NCI-H524 (cell line): ENCODE data around the gene EDN2.

Experiments
- DNase-seq, 2 experiments: peaks; one replicate each; lab custom pipeline; 2025; lab: John Stamatoyannopoulos, UW

EDN2 gene

DNA sequence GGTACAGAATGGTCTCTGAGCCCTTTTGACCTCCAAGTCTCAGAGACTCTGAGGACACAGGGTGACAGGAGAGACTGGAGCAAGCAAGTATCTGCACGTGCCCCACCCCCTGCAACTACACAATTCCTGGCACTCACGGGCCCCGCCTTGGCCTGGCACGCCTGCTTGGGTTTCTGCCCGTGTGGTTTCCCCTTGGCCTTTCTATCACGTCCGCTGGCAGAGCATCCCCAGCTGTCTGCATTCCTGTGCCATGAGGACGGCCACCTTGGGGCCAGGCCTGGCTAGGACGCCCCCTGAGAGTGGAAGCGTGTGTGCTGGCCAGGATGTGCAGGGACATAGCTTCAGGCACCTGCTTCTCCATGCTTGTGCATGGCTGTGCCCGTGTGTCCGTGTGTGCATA lies 14.3 kb upstream of the EDN2 start:
- no peak for DNase-seq

DNA sequence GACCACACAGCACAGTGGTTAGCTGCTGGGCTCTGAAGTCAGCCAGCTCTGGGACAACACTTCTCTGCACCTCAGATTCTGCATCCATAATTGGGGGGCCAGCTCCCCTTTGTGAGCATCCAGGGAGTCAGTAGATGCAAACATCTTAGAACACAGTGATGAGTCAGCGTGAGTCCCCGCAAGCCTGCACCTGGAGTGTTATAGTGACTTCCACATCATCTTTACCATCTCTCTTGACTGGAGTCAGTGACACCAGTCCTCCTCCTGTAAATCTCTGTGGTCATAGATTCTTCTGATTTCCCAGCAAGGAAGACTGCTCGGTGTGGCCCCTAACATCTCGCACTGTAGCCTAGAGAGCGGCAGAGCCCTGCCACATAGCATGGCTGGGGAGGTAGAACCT lies 13.9 kb upstream of the EDN2 start:
- no peak for DNase-seq

DNA sequence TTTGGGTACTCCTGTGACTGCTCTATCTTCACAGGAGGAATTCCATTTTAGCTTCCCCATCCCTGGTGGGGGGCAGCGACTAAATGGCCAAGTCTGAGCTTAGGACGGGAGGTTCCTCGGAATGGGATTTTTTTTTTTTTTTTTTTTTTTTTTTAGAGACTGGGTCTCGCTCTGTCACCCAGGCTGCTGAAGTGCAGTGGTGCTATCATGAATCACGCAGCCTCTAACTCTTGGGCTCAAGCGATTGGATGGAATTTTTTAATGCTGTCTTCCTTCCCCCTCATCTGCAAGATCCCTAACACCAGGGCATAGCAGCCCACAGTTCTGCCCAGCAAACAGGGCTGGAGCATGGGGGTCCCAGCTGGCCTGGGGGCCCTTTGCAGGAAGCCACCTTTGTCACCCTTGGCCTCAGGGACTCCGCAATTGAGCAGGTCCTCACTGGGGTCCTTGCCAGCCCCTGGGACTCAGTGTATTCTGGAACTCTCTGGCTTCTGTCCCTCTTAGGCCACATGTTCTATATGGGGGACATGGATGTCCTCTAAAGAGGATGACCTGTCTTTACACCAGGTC lies 13.1 kb upstream of the EDN2 start:
- no peak for DNase-seq

DNA sequence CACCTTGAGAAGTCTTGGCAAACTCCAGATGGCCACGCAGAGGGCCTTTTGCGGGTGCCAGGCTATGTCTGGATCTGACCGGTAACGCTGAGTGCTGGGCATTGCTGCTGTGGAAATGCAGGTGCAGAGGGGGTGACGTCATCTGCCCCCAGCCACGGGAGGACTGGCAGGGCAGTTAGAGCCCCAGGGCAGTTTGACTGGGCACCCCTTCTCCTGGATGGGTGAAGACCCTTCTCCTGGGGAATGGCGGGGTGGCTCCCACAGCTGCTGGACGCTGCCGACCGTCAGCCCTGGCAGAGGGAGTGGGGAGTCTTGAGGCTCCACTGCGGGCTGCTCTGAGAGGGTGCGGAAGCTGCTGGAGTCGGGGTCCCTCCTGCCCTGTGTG lies 12.6 kb upstream of the EDN2 start:
- no peak for DNase-seq

DNA sequence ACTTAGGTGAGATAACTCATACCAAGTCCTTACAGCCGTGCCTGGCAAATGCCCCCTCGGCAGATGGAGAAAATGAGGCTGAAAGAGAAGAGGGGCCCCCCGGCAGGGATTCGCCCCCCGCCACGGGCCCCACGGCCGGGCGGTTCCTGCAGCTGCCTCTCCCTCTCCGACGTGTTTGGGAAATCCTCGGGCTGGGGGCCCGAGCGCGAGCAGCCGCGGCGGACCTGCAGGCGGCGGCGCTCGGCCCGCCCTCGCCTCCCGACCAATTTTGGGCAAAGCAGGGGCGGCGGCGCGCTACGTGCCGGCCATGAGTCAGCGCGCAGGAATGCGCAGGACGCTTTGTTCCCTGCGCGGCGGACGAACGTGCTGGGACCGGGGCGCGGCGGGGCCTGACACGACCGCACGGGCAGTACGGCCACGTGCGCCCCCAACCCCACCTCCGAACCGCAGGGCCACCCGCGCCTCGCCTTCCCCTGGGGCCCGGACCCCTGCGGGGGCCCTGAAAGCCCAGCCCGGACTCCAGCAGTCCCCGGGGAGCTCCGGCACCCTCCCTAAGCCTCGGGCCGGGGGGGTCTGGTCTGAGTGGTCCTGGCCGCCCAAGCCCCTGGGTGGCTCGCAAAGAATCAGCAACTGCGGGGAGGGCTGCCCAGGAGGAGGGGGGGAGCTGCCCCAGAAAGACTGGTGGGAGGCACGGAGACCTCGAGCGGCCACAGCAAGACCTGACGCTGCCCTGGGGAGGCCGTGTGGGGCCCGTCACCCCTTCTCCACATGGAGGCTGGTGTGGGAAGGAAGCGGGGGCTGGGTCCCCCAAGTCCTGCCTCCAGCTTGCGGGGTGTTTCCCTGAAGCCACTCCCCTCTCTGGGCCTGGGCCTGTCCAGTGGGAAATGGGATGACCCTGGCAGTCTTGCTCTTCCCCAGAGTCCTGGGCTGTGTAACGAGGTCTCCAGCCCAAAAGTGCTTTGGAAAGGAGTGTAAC lies 11.9 kb upstream of the EDN2 start:
- no peak for DNase-seq

DNA sequence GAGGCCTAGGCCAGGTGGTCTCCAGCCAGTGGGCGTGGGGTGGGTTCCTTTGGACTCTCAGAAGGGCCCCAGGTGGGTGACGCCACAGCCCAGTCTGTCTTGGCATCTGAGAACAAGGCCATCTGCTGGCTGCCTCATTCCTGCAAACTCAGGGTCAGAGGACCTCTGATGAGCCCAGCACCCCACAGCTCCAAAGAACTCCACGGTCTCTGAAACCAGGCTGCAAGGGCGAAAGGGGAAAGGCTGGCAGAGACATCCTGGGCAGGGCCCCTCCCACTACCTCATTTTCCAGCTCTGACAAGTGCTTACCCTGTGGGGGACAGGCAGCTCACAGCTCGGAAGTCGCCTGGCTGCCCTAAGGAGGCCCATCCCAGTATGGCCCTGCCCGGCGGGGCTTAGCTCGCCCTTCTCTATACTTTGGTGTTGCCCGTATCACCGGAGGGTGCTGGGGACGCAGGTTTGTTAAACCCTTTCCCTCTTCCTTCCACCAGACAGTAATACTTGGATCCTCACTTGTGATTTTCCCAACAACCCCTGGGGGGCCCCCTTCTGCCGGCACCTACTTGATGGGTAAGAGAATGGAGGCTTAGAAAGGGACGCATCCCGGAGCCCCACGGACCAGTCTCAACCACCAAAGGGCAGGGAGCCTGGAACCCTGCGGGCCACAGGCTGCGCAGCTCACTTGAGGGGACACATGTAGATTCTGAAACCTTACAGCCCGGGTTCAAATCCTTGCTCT lies 10.9 kb upstream of the EDN2 start:
- DNase-seq = peak; percentile 29 to 82

DNA sequence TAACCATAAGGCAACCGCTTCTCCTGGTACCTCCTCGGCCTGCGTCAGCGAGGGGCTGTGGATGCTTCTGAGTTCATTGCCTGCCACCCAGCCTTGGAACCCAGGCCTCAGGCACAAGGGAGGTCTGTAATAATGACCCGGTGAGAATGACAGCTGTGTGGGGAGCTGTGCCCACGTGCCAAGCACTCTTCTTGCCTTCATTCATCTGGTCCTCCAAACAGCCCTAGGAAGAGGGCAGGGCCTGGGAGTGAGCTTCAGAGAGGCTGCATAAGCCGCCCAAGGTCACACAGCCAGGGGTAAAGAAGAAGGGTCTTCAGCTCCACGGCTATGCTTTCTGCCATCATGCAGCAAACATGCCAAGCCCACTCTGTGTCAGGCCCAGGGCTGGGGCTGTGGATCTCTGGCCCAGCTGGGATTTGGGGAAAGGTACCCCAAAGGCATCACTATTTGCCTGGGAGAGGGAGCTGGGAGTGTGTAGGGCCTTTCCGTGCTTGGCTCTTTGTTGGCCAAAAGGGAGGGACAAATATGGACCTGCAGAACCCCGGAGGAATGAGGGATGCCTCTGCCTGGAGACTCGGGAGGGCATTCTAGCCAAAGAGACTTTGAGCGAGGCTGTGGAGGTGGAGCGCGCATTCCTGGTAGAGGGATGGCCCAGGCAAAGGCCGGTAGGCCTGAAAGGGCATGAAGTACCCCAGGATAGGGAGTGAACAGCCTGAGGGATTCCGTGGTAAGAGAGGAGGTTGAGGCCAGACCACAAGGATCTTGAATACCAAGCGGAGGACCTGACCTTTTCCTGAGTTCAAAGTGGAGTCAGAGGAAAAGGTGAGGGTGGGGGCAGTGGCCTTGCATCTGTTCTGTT lies 10.1 kb upstream of the EDN2 start:
- no peak for DNase-seq

DNA sequence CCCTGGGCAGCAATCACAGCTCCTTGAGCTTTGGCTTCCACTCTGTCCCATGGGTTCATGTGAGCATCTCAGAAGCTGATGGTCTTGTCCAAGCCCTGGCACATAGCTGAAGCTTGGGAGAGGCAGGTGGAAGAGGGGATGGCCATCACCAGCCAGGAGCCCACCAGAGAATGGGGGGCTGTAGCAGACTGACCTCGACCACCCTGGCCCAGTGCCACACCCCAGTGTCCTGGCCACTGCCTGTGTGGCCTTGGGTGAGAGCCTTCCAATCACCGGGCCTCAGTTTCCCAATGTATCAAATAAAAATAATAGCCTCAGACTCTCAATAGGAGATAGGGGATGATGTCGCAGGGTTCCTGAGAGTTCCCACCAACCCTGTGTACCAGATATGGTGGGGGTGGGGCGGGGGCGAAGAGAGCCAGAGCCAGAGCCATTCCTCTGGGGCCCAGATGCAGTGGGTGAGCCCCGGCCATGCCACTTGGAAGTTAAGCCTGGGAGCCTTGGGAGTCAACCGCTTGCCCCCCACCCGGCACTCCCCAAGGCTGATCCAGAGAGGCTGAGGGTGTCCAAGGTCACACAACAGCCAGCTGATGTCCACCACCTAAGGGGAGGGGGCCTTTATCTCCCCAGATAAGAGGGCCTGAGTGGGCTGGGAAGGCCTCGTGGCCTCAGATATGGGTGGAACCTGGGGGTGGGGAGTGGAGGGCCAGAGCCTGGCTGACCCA lies 9.3 kb upstream of the EDN2 start:
- DNase-seq = no peak

DNA sequence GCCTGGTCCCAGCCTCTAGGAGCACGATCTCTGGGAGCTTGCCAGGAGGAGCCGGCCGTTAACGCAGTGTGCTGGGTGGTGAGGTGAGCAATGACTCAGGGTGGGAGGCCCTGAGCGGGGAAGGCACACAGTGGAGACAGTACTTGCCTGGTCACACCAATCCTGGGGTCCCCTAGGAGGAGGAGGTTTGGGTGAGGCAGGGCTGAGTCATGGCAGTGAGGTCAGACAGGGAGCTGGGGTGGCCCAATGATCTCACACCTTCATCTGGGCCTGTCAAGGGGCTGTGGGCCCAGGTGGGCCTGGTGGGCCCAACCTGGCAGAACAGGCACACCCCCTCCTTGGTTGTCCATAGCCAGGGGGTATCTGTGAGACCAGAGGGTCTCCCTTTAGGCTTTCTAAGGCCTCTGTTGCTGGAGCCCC lies 8.6 kb upstream of the EDN2 start:
- DNase-seq = no peak

DNA sequence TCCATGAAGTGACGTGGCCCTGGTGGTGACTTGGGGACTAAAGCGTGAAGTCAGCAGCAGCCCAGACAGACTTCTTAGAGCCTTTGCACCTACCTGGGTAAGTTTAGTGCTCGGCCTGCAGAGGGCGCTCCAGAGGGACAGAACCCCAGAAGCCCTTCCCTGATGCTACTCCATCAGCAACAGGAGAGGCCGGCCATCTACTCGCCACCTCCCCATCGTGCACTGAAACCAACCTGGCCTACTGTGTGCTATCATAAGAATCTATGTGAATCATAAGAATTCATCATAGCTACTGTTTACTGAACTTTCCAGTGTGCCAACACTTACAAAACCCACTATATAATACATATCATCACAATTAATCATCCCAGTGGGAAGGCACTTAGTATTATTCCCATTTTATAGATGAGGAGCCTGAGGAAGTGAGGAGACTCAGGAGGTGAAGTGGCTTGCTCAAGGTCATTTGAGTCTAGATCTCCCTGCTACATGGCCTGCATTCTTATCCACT lies 7.9 kb upstream of the EDN2 start:
- no peak for DNase-seq

DNA sequence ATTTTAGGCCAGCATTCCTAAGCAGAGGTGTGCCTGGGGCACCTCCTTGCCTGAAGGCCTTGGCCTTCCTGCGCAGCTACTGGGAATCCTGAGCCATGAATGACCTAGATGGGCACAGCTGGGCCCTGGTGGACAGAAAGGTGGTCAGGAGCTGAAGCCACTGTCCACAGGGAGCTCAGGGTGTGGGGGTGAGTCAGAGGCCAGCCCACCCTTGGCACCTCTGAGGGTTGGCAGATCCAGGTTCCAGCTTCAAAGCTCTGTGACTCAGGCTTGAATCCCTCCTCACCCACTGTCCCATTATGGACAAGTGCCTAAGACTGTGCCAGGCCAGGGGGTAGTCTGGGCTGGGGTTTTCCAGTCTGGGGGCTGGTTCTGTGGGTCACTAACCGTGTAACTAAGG lies 6.4 kb upstream of the EDN2 start:
- no peak for DNase-seq

DNA sequence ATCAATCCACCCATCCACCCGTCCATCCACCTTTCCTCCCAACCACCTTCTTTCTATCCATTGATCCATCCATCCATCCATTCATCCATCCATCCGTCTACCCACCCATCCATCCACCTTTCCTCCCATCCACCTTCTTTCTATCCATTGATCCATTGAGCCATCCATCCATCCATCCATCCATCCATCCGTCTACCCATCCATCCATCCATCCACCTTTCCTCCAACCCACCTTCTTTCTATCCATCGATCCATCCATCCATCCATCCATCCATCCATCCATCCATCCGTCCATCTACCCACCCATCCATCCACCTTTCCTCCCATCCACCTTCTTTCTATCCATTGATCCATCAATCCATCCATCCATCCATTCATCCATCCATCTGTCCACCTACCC lies 5.1 kb upstream of the EDN2 start:
- no peak for DNase-seq

DNA sequence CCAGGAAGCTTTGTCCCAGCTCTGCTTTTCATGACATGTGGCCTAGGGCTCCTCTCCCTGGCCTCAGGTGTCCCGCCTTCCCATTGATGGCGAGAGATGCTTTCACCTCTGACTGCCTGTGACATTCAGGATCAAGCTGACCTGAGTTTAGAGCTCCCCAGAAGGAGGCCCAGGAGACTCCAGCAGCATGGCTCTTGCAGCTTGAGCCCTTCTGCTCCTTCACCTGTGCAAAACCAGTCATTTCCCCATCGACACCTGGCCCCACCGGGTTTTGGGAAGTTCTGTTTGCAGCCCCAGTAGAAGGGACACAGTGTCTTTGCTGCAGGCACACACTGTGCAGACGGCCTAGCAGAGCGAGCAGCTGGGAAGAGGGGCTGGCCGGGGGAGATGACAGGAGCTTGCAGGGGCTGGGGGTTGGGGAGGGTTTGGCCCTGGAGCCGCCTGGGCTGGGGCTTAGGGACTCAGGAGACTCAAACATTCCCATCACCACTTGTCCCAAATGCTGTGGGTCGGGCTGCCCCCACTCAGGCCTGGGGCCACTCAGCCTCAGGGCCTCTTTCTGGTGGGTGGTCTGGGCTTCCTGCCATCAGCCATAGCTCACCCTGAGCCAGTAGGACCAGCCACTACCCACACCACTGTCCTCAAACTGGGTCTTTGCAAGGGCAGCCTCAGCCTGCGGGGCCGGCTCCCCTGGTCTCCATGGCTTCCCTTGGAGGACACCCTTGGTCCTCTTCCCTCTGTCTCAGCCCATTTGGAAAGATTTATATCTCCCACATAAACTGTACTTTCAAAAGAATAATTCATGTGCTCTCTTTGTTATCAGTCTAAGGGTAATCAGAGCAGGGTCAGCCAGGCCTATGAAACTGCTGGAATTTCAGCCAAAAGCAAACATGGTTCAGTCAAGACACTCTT lies 3.8 kb upstream of the EDN2 start:
- peak in 1 of 2 experiments; percentile 55 for DNase-seq

DNA sequence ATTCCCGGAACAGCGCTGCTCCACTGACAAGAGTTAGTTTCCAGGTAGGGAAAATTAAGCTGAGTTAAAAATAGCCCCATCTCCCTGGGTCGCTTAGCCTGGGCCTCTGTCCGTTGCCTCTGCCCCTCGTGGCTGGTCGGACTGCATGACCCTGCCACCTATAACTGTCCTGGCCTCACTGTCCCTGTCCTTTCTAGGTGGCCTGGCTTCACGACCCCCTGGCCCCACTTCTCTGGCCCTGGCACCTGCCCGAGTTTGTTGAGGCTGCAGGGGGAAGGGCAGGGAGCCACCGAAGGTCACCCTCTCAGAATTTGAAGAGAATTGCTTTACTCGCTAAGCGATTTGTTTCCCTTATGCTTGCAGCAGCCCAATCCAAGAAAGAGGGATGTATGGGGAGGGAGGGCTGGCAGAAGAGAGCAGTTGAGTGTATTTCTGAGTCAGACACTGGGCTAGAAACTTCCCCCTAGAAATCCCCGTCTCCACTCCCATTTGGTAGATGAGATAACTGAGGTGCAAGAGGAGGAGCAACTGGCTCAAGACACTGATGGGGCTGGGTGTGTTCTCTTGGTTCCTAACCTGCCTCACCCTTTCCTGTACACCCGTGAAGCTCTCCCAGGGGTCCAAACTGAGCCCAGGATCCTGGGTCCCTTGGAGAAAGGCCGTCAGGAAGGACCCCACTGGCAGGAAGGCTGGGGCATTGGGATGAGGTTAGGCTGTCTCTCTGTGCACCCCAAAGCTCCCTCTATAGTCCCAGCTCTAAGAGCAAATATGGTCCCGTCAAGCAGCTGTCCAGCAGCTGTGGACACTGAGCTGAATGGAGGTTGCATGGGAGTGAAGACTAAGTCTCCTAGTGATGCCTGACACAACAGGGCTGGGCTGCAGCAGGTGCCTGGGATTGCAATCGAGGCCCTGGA lies 2.9 kb upstream of the EDN2 start:
- no peak for DNase-seq

DNA sequence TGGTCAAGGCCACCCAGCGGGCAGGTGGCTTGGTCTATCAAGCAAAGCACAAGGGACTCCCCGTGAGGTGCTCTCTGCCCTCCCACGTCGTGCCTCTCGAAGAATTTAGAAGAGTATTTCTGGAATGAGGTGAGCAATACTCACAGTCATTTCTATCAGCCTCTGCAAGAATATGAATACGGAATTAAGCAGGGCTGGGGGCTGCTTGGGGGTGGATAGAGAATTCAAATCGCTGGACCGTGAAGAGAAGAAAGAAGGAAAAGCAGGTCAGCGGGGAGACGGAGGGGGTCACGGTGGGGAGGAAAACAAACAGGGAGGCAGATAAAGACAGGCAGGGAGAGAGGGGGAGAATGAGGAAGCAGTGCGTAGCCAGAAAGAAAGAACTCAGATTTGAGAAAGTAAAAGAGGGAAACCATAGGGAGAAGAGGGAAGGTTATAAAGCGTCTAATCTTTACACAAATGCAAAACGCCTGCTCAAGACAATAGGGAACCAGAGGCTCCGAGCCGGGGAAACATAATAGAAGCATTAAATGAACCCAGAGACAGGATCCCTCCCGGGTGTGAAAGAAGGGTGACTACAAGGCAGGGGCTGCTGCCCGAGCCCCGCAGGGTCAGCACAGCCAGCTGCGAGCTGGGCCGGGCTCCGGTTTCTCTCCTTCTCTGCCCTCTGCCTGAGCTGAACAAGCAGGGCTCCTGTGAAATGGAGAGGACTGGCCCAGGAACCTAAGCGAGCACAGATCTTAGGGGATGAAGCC lies 2.1 kb upstream of the EDN2 start:
- DNase-seq = no peak

DNA sequence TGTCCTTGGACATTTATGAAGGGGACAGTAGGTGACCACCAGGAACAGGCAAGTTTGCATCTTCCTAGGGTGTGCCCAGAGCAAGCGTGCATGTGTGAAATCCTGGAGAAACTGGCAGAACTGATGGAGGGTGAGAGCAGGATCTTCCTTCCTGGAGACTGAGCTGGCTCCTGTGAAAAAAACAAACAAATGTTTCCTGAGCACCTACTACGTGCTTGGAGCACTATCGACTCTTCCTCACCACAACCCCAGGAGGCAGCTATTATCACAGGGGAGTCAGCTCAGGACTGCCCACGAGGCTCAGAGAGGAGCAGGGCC lies 1.5 kb upstream of the EDN2 start:
- DNase-seq = no peak

DNA sequence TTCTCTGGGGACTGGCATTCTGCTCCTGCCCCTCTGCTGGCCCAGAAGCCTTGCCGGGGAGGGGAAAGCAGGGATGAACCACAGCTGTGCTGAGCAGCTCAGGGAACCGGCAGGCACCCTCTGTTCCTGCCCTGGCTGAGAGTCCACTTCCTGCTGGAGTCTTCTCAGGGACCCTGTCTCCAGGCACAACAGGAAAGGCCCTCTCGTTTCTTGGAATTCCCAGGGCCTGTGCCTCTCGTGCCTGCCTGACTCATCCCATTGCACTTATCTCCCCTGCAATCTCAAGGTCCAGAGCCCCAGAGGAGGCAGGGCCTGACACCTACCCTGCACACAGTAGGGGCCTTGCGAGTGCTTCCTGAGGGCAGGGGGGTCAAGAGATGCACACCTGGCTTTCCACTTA lies 1.1 kb upstream of the EDN2 start:
- DNase-seq = no peak

DNA sequence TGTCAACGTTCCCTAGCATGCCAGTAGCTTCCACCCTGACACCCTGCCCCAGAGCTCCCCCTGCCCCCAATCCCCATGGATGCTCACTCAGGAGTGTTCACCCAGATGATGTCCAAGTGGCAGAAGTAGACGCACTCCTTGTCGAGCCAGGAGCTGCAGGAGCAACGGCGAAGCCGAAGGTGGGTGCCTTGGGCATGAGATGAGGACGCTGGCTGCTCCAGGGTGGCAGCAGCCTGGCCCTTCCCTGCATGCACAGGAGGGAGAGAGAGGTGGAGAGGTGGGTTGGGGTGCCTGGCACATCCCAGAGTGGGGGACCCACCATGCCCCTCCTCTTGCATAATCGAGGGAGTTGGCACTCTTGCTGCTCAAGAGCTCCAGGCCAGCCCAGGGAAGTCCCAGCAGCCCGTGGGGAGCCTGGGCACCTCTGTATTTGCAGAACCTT lies 502 bp downstream of the EDN2 start:
- no peak for DNase-seq
